BLaER1 (cell line): Measurements from ENCODE around the gene GSTT4.

Experiments
- H3K27ac ChIP-seq: shearing (Covaris generic); formaldehyde crosslinking; 2 replicates; pipeline ENCODE4 v1.8.1; 2022
- H3K27me3 ChIP-seq: shearing (Covaris generic); formaldehyde crosslinking; 2 replicates; pipeline ENCODE4 v1.8.1; 2022
- H3K36me3 ChIP-seq: shearing (Covaris generic); formaldehyde crosslinking; 2 replicates; pipeline ENCODE4 v1.8.1; 2022
- H3K4me1 ChIP-seq: shearing (Covaris generic); formaldehyde crosslinking; 2 replicates; pipeline ENCODE4 v1.8.1; 2022
- H3K4me2 ChIP-seq: shearing (Covaris generic); formaldehyde crosslinking; 2 replicates; pipeline ENCODE4 v1.8.1; 2022
- H3K4me3 ChIP-seq: shearing (Covaris generic); formaldehyde crosslinking; 2 replicates; pipeline ENCODE4 v1.8.1; 2022
- H3K9ac ChIP-seq: shearing (Covaris generic); formaldehyde crosslinking; 2 replicates; pipeline ENCODE4 v1.8.1; 2022
- H3K9me3 ChIP-seq: shearing (Covaris generic); formaldehyde crosslinking; 2 replicates; pipeline ENCODE4 v1.8.1; 2022
- H4K20me1 ChIP-seq: shearing (Covaris generic); formaldehyde crosslinking; 2 replicates; pipeline ENCODE4 v1.8.1; 2022
- Cebpa-rat ChIP-seq: shearing (Covaris generic); IDR thresholded peaks from 2 replicates; pipeline ENCODE4 v1.8.1; 2022

GSTT4 gene

GRCh38 chr22:24026733-24027132 lies 21.5 kb upstream of the GSTT4 start:
- peaks cover 4% of the 10 kb centered on the region; the same call in 1 of the 2 replicates for H3K9me3 ChIP-seq
- peaks cover 17% of the 10 kb centered on the region for H3K36me3 ChIP-seq
- no peaks in the 10 kb centered on the region for H3K27me3 ChIP-seq
- H3K27ac ChIP-seq: no peak overlapping the region
- no peak overlapping the region for H3K4me2 ChIP-seq
- H4K20me1 ChIP-seq: peaks cover 52% of the 10 kb centered on the region
- no peak overlapping the region for H3K4me3 ChIP-seq
- no peak for TF ChIP-seq Cebpa-rat
- H3K4me1 ChIP-seq: peaks cover 14% of the 10 kb centered on the region
- no peak overlapping the region for H3K9ac ChIP-seq

GRCh38 chr22:24026056-24026455 lies 20.8 kb upstream of the GSTT4 start:
- Histone ChIP-seq H3K4me1 (peaks cover 14% of the 10 kb centered on the region), H3K27ac (no peak overlapping the region), H4K20me1 (peaks cover 45% of the 10 kb centered on the region), H3K9ac (no peak overlapping the region), H3K4me2 (no peak overlapping the region), H3K27me3 (no peaks in the 10 kb centered on the region), H3K9me3 (peaks cover 4% of the 10 kb centered on the region; the same call in 1 of the 2 replicates), H3K4me3 (no peak overlapping the region), H3K36me3 (peaks cover 15% of the 10 kb centered on the region)
- TF ChIP-seq Cebpa-rat: no peak

GRCh38 chr22:24025475-24025874 lies 20.2 kb upstream of the GSTT4 start:
- Histone ChIP-seq H3K27me3 (no peaks in the 10 kb centered on the region), H3K27ac (no peak overlapping the region), H3K9me3 (peaks cover 4% of the 10 kb centered on the region; the same call in 1 of the 2 replicates), H4K20me1 (peaks cover 41% of the 10 kb centered on the region), H3K36me3 (peaks cover 10% of the 10 kb centered on the region), H3K4me3 (no peak overlapping the region), H3K4me2 (no peak overlapping the region), H3K4me1 (peaks cover 14% of the 10 kb centered on the region), H3K9ac (no peak overlapping the region)
- no peak for TF ChIP-seq Cebpa-rat

- peaks cover 14% of the 10 kb centered on the region for H3K4me1 ChIP-seq
- TF ChIP-seq Cebpa-rat: no peak
- H3K27ac ChIP-seq: no peak overlapping the region
- no peak overlapping the region for H3K9ac ChIP-seq
- H3K4me3 ChIP-seq: no peak overlapping the region
- H3K27me3 ChIP-seq: no peaks in the 10 kb centered on the region
- peaks cover 4% of the 10 kb centered on the region; the same call in 1 of the 2 replicates for H3K9me3 ChIP-seq
- peaks cover 10% of the 10 kb centered on the region for H3K36me3 ChIP-seq
- no peak overlapping the region for H3K4me2 ChIP-seq
- peaks cover 31% of the 10 kb centered on the region for H4K20me1 ChIP-seq
These were observed 19.1 kb upstream of the GSTT4 start for GRCh38 chr22:24024354-24024753.

- Histone ChIP-seq H4K20me1 (peaks cover 20% of the 10 kb centered on the region), H3K9ac (no peak overlapping the region), H3K4me1 (peaks cover 10% of the 10 kb centered on the region), H3K4me3 (no peak overlapping the region), H3K4me2 (no peak overlapping the region), H3K27ac (no peak overlapping the region), H3K27me3 (no peaks in the 10 kb centered on the region), H3K9me3 (peaks cover 4% of the 10 kb centered on the region; the same call in 1 of the 2 replicates), H3K36me3 (peaks cover 10% of the 10 kb centered on the region)
- TF ChIP-seq Cebpa-rat: no peak
These were observed 18.0 kb upstream of the GSTT4 start for GRCh38 chr22:24023204-24023789.

- no peak overlapping the region for H3K4me2 ChIP-seq
- no peak overlapping the region for H3K27ac ChIP-seq
- no peak overlapping the region for H3K9ac ChIP-seq
- peaks cover 10% of the 10 kb centered on the region; the same call in 1 of the 2 replicates for H4K20me1 ChIP-seq
- H3K4me3 ChIP-seq: no peak overlapping the region
- TF ChIP-seq Cebpa-rat: no peak
- H3K4me1 ChIP-seq: no peaks in the 10 kb centered on the region
- peaks cover 25% of the 10 kb centered on the region for H3K36me3 ChIP-seq
- H3K9me3 ChIP-seq: peaks cover 8% of the 10 kb centered on the region
- no peaks in the 10 kb centered on the region for H3K27me3 ChIP-seq
These were observed 16.1 kb upstream of the GSTT4 start for GRCh38 chr22:24021304-24021703.

GRCh38 chr22:24016156-24016555 lies 10.9 kb upstream of the GSTT4 start:
- H3K4me3 ChIP-seq: no peak overlapping the region
- no peak for TF ChIP-seq Cebpa-rat

GRCh38 chr22:24011735-24012068 lies 6.4 kb upstream of the GSTT4 start:
- H4K20me1 ChIP-seq: peaks cover 21% of the 10 kb centered on the region; the same call in 1 of the 2 replicates
- peaks cover 20% of the 10 kb centered on the region for H3K9me3 ChIP-seq
- H3K36me3 ChIP-seq: peaks cover 11% of the 10 kb centered on the region
- H3K27ac ChIP-seq: peak overlapping the region; percentile 71
- no peak for TF ChIP-seq Cebpa-rat
- peak overlapping the region; percentile 96 for H3K4me3 ChIP-seq
- H3K4me1 ChIP-seq: peaks cover 16% of the 10 kb centered on the region
- H3K27me3 ChIP-seq: no peaks in the 10 kb centered on the region
- H3K4me2 ChIP-seq: peak overlapping the region; percentile 83
- peak overlapping the region; percentile 79 for H3K9ac ChIP-seq

More at GRCh38 chr22:24016156-24016555, 10.9 kb upstream of the GSTT4 start:
- no peak overlapping the region for H3K9ac ChIP-seq
- H3K27me3 ChIP-seq: no peaks in the 10 kb centered on the region
- H3K9me3 ChIP-seq: peaks cover 12% of the 10 kb centered on the region
- no peak overlapping the region for H3K27ac ChIP-seq
- no peak overlapping the region for H3K4me2 ChIP-seq
- H3K36me3 ChIP-seq: peaks cover 22% of the 10 kb centered on the region
- H4K20me1 ChIP-seq: peaks cover 21% of the 10 kb centered on the region; the same call in 1 of the 2 replicates
- H3K4me1 ChIP-seq: peaks cover 16% of the 10 kb centered on the region

GRCh38 chr22:24010018-24010391 lies 4.8 kb upstream of the GSTT4 start:
- H3K4me1 ChIP-seq: peaks cover 25% of the 10 kb centered on the region
- H3K27ac ChIP-seq: no peak overlapping the region
- peaks cover 8% of the 10 kb centered on the region; the same call in 1 of the 2 replicates for H3K9me3 ChIP-seq
- no peak for TF ChIP-seq Cebpa-rat
- H3K36me3 ChIP-seq: no peaks in the 10 kb centered on the region
- H3K27me3 ChIP-seq: no peaks in the 10 kb centered on the region
- H3K4me3 ChIP-seq: no peak overlapping the region
- no peak overlapping the region for H3K4me2 ChIP-seq
- H4K20me1 ChIP-seq: peaks cover 21% of the 10 kb centered on the region; the same call in 1 of the 2 replicates
- no peak overlapping the region for H3K9ac ChIP-seq

GRCh38 chr22:24009227-24010017 lies 4.2 kb upstream of the GSTT4 start:
- peaks cover 30% of the 10 kb centered on the region for H3K4me1 ChIP-seq
- H3K36me3 ChIP-seq: no peaks in the 10 kb centered on the region
- H3K9me3 ChIP-seq: peaks cover 8% of the 10 kb centered on the region; the same call in 1 of the 2 replicates
- H4K20me1 ChIP-seq: peaks cover 21% of the 10 kb centered on the region; the same call in 1 of the 2 replicates
- H3K4me2 ChIP-seq: no peak overlapping the region
- no peak overlapping the region for H3K27ac ChIP-seq
- H3K9ac ChIP-seq: no peak overlapping the region
- no peaks in the 10 kb centered on the region for H3K27me3 ChIP-seq
- no peak overlapping the region for H3K4me3 ChIP-seq
- no peak for TF ChIP-seq Cebpa-rat
